ENCODE measurements around the gene BEGAIN. TPM values are rescaled to one million over a fixed set of nuclear protein-coding genes. Genes with fewer than 3 reads are reported as not detected.

The BEGAIN gene
- total RNA-seq, 4 donors from 2014 or later = 0.22 to 1.3 (median 0.50) TPM; not detected in 1

- intact Hi-C loops (cut with DNase I) = no loop called here
- DNase-seq = no peak
- WGBS, 2 donors = 62 to 73% methylated on average over 11 of the region's 11 CpGs
- Histone ChIP-seq H3K9me3 (no peaks in the 10 kb centered on the region), H3K27ac (no peak overlapping the region), H3K4me1 (no peaks in the 10 kb centered on the region), H3K4me3 (replicated peaks in 1 of 3) (no peak overlapping the region), H3K27me3 (no peaks in the 10 kb centered on the region), H3K36me3 (no peaks in the 10 kb centered on the region)
- TF ChIP-seq CTCF (IDR thresholded peaks at IDR 0.05) (no peak), POLR2A (IDR thresholded peaks at IDR 0.05) (no peak)
These were observed 29.6 kb downstream of the BEGAIN start for GRCh38 chr14:100557658-100558057.

GRCh38 chr14:100556936-100557505 is 30.2 kb downstream of the BEGAIN start:
- Histone ChIP-seq H3K9me3 (no peaks in the 10 kb centered on the region), H3K4me3 (replicated peaks in 1 of 3) (no peak overlapping the region), H3K27ac (no peak overlapping the region), H3K36me3 (no peaks in the 10 kb centered on the region), H3K27me3 (no peaks in the 10 kb centered on the region), H3K4me1 (no peaks in the 10 kb centered on the region)
- intact Hi-C loops (cut with DNase I) = no loop called here
- no peak for TF ChIP-seq CTCF (IDR thresholded peaks at IDR 0.05)
- TF ChIP-seq POLR2A (IDR thresholded peaks at IDR 0.05) = no peak
- 63 to 77% methylated on average over 9 to 18 of the region's 22 CpGs for WGBS, 2 donors
- no peak for DNase-seq

GRCh38 chr14:100556140-100556475 is 31.1 kb downstream of the BEGAIN start:
- Histone ChIP-seq H3K27me3 (no peaks in the 10 kb centered on the region), H3K4me1 (no peaks in the 10 kb centered on the region), H3K4me3 (replicated peaks in 1 of 3) (no peak overlapping the region), H3K36me3 (no peaks in the 10 kb centered on the region), H3K27ac (no peak overlapping the region), H3K9me3 (no peaks in the 10 kb centered on the region)
- WGBS, 2 donors = 72 to 73% methylated on average over 10 to 12 of the region's 12 CpGs
- intact Hi-C loops (cut with DNase I) = no loop called here
- no peak for TF ChIP-seq POLR2A (IDR thresholded peaks at IDR 0.05)
- TF ChIP-seq CTCF (IDR thresholded peaks at IDR 0.05) = no peak
- no peak for DNase-seq

GRCh38 chr14:100555436-100556139 is 31.6 kb downstream of the BEGAIN start:
- Histone ChIP-seq H3K27me3 (no peaks in the 10 kb centered on the region), H3K4me1 (no peaks in the 10 kb centered on the region), H3K27ac (no peak overlapping the region), H3K36me3 (no peaks in the 10 kb centered on the region), H3K4me3 (replicated peaks in 1 of 3) (no peak overlapping the region), H3K9me3 (no peaks in the 10 kb centered on the region)
- TF ChIP-seq POLR2A (IDR thresholded peaks at IDR 0.05) = no peak
- TF ChIP-seq CTCF (IDR thresholded peaks at IDR 0.05) = no peak
- intact Hi-C loops (cut with DNase I) = no loop called here
- no peak for DNase-seq
- 70 to 86% methylated on average over 14 to 24 of the region's 24 CpGs for WGBS, 2 donors

- no peaks in the 10 kb centered on the region for H3K27me3 ChIP-seq
- H3K9me3 ChIP-seq = no peaks in the 10 kb centered on the region
- WGBS, 2 donors = 86 to 90% methylated on average over 8 to 14 of the region's 17 CpGs
- DNase-seq = no peak
- intact Hi-C loops (cut with DNase I) = no loop called here
- no peak overlapping the region for H3K27ac ChIP-seq
- H3K4me3 ChIP-seq (replicated peaks in 1 of 3) = no peak overlapping the region
- no peak for TF ChIP-seq POLR2A (IDR thresholded peaks at IDR 0.05)
- no peak for TF ChIP-seq CTCF (IDR thresholded peaks at IDR 0.05)
- no peaks in the 10 kb centered on the region for H3K36me3 ChIP-seq
- H3K4me1 ChIP-seq = no peaks in the 10 kb centered on the region
These were observed 32.4 kb downstream of the BEGAIN start for GRCh38 chr14:100554696-100555320.

Data from thyroid gland (tissue), 4 donors.